HUDEP-2 (cell line): Measurements from ENCODE around the gene SSTR5.

Source experiments
- DNase-seq, 76 experiments: peaks; one replicate each; lab custom pipeline; 2025; ENCODE audit not compliant: unreplicated experiment in 76 of 76; lab: John Stamatoyannopoulos, UW

Gene SSTR5

GRCh38 chr16:1072526-1073261 lies at the start of gene SSTR5:
Gene SSTR5 (plus strand): TSS chr16:1072747. CDS start chr16:1078869, 6,122 bp downstream.
- DNase-seq, result no peak

DNA sequence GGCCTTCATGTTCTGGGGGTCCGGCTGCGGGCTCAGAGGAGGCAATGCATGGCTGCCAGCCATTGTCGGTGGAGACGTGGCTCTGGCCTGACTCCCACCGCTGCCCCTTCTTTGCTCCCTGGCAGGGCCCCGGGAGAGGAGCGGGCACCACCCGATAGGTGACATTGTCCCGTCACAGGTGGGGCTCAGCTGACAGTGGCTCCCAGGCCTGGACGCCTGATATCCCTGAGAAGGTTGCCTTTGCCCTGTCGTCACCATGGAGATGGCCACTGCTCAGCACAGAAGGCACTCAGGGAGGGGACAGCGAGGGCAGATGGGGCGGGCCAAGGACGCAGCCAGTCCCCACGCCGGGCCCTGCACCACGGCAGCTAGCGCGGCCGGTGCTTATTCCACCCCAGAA lies 48.4 kb upstream of the SSTR5 start:
- DNase-seq, result no peak

DNA sequence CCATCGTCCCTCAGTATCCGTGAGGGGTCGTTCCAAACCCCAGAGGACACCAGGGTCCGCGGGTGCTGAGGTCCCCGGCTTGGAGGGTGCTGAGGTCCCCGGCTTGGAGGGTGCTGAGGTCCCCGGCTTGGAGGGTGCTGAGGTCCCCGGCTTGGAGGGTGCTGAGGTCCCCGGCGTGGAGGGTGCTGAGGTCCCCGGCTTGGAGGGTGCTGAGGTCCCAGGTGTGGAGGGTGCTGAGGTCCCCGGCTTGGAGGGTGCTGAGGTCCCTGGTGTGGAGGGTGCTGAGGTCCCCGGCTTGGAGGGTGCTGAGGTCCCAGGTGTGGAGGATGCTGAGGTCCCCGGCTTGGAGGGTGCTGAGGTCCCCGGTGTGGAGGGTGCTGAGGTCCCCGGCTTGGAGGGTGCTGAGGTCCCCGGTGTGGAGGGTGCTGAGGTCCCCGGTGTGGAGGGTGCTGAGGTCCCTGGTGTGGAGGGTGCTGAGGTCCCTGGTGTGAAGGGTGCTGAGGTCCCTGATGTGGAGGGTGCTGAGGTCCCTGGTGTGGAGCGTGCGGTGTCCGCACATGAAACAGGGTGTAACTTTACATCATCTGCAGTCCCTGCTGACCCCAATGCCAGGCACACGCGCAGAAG lies 47.3 kb upstream of the SSTR5 start:
- peak in 6 of 76 experiments; percentile 3 to 18 (median 14) for DNase-seq

- DNase-seq, result no peak
Measured at GRCh38 chr16:1026057-1026783, 46.3 kb upstream of the SSTR5 start.

- DNase-seq, result no peak
Measured at GRCh38 chr16:1026784-1027500, 45.6 kb upstream of the SSTR5 start.

DNA sequence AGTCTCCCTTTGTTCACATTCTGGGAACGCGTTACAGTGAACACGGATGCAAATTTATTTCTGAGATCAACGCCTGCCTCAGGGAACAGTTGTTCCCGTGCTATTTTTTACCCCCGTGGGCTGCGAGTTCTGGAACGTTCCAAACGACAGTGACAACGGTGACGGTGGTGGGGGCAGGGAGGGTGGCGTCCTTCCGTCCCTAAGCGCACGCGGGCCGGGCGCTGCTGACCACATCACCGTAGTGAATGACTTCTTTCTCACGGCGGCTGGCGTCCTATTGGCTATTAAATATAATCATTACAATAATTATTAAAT lies 45.1 kb upstream of the SSTR5 start:
- DNase-seq, result no peak

DNA sequence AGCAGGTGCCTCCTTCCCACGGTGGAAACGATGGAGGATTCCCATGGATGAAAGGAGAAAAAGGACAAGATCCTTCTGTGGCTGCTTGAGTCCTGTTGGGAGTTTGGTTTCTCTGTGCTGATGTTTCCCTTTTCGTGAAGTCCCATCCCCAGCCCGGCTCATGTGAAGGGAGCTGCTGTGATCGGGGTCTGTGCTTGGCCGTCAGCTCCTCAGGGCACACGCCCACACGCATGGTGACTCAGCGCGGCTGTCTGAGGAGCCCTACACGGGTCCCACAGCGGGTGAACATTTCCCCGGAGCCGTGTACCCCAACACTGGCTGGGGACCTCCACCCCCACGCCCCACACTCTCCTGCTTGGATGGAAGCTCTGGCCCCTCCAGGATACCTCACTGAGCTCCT lies 44.5 kb upstream of the SSTR5 start:
- no peak for DNase-seq

GRCh38 chr16:1028524-1029258 lies 43.9 kb upstream of the SSTR5 start:
- DNase-seq, result no peak

GRCh38 chr16:1029259-1029545 lies 43.3 kb upstream of the SSTR5 start:
- no peak for DNase-seq

DNA sequence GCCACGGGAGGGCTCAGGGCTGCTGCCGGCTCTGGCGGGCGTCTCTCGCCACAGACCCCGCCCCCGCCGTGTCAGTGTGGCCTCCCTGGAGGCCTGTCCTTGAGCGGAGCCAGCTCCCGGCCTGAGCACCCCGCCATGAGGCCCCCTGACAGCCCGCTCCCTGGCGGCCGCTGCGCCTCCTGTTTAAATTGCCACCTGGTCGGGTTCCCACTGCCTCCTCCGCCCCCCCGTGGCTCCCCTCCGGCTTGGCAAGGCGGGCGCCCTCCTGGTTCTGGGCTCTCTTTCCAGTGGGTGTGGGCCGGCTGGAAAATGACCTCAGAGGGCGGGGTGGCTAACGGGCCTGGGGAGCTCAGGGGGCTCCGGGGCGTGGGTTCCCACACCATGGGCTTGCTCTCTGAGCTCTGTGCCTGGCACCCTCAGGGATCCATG lies 42.1 kb upstream of the SSTR5 start:
- DNase-seq, result no peak

GRCh38 chr16:1031666-1032065 lies 40.9 kb upstream of the SSTR5 start:
- no peak for DNase-seq

DNA sequence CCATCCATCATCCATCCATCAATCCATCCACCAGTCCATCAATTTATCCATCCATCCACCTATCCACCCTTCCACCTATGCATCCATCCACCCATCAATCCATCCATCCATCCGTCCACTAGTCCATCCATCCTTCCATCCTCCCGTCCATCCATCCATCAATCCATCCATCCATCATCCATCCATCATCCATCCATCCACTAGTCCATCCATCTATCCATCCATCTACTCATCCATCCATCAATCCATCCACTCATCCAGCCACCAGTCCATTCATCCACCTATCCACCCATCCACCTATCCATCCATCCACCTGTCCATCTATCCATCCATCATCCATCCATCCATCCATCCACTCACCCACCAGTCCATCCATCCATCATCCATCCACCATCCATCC lies 39.9 kb upstream of the SSTR5 start:
- no peak for DNase-seq

- no peak for DNase-seq
Measured at GRCh38 chr16:1033128-1033679, 39.3 kb upstream of the SSTR5 start.

DNA sequence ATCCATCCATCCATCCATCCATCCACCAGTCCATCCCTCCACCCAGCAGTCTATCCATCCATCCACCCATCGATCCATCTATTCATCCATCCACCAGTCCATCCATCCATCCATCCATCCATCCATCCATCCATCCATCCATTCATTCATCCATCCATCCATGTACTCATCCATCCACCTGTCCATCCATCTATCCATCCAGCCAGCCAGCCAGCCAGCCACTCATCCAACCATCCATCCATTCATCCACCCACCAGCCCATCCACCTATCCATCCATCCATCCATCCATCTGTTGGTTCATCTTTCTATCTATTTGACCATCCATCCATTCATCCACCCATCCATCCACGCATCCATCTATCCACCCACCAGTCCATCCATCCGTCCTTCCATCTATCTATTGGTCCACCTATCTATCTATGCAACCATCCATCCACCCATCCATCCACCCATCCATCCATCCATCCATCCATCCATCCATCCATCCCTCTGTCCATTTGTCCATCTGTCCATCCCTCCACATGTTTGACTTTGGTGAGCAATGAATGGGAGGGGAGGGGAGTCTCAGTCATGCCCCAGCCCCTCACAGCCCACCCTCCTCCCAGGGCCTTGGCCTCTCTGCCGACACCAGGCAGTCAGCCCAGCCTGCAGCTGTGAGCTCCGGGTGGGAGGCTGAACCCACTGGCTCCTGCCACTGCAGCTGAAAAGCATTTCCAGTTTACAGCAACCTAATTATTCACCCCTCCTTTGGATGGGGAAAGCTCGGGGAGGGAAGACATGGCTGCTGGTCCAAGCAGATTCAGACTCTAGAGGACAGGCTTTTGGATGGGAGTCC lies 38.1 kb upstream of the SSTR5 start:
- no peak for DNase-seq

GRCh38 chr16:1035066-1035415 lies 37.5 kb upstream of the SSTR5 start:
- DNase-seq, result no peak

DNA sequence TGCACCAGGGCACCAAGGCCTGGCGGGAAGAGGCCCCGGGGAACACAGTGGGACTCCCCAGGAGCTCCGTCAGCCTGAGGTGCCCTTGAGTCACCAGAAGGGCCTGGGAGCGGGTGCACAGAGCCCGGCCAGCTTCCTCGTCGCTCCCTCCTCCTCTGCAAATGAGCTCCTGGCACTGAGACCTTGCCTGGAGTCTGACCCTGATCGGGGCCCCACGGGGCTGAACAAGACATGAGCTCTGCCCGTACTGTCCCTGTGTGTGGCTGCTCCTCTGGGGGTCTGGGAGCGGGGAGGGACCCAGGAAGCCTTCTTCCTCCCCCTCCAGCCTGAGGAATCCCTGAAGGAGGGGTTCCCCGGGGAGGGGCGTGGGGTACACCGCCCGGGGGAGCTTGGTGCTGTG lies 36.4 kb upstream of the SSTR5 start:
- no peak for DNase-seq

DNA sequence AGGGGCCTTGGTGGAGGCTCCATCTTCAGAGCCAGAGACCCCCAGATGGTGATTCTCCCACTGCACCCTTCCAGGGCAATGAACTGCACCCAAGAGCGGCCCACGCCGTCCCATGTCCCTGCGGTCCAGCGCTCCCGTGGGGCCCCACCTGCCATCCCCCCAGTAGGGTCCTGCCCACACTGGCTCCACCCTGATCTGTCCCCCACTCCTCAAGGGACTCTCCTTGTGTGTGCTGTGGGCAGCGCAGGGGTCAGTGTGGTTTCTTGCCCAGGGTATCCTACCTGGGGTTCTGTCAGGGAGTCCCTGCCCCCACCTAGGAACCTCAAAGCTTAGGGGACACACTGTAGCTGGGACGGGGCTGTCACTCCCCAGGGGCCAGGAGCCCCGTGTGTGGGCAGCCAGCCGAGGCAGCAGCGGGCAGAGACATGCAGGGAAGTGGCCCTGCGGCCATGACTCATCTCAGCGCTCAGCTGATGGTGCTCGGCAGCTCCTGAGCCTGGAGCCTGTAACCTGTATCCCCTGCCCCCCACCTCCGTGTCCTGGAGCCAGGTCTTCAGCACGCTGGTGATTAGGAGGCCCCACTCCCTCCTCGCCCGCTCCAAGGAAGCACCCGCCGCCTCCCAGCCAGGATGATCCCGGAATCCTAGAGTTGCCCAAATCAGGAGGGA lies 35.7 kb upstream of the SSTR5 start:
- DNase-seq, result no peak

DNA sequence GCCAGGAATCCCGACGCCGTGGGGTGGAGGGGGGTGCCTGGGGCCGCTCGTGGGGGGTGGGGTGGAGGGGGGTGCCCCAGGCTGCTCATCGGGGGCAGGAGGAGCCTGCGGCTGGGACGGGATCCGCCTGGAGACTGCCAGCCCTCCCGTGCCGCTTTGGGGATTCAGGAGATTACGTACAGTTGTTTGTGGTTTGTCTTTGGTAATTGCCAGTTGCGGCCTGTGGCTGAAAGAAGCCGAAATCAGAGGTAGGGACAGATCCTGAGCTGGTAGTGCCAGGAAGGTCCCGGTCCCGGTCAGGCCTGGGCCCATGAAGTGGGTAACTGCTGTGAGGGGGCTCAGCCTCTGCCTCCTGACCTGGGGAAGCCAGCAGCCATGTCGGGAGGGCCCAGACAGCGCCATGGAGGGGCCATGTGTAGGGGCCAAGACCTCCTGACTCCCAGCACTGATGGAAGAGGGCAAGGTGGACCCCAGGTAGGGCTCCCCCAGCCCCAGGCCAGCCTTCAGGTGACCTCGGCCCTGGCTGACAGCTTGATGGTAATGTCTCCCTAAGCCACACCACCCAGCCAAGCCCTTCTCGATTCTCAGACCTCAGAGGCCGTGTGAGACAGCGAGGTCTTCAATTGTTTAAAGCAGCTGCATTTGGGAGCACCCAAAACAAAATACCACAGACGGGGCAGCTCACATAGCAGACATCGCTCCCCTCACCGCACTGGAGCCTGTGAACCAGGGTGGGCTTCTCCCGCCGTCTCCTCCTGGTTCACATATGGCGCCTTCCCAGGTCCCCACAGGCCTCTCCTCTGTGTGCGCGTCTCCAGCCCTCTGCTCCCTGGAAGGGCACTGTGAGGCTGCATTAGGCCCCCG lies 34.9 kb upstream of the SSTR5 start:
- DNase-seq, result no peak
